ENCODE measurements around the gene CTTNBP2.

Gene CTTNBP2

DNA sequence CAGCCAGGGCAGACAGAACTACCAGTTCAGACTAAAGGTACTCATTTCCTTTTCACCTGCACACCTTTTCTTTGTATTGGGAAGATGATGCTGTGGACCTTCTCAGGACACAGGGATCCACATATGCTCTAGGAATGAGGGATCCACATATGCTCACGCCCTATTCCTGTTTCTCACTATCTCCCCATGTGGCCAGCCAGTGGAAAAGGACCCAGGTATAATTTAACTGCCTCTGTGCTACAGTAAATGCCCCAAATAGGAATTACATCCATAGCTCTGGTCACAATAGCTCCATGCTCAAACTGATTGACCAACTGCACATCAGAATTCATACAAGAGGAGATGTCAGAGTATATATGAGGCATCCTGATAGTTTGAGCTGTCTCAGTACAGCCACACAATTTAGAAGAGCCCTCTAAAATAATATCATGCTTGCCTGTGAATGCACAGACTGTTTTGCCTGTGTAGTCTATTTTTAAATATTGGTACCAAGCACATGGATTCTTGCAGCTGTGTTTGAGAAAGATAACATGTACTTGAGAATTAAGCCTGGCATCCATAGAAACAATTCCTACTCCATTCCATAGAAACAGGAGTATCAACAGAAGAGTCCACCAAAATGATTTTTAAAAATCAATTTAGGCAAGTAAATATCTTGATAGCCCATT, 43.7 kb downstream of the CTTNBP2 start:
- no peak overlapping the region for H3K27ac ChIP-seq
- DNase-seq (ENCODE audit: low read depth, low spot score), result no peak

- no peak overlapping the region for H3K27ac ChIP-seq
- DNase-seq (ENCODE audit: low read depth, low spot score), result no peak
Observed at GRCh38 chr7:117828825-117829224, 44.4 kb downstream of the CTTNBP2 start.

- H3K27ac ChIP-seq, result no peak overlapping the region
- DNase-seq (ENCODE audit: low read depth, low spot score), result peak; percentile 22
Observed at GRCh38 chr7:117827862-117828261, 45.4 kb downstream of the CTTNBP2 start.

GRCh38 chr7:117825132-117825531, 48.1 kb downstream of the CTTNBP2 start:
- H3K27ac ChIP-seq, result no peak overlapping the region
- DNase-seq (ENCODE audit: low read depth, low spot score), result no peak

DNA sequence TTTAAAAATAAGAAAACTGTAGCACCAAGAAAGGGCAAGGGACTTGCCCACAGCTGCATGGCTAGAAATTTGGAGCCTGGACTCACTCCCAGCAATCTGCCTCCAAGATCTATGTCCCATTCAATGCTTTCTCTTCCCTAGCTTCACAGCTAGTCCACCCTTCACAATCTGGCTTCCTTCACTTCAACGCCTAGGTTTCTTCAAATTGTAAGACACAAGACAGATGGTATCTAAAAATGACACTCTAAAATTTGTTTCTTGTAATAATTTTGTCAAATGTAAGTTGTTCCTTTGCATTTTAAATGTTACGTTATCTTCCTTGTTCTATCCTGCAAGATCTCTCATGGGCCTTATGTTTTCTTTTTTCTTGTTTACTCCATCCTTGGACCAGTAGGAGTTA, 48.6 kb downstream of the CTTNBP2 start:
- H3K27ac ChIP-seq, result no peak overlapping the region
- DNase-seq (ENCODE audit: low read depth, low spot score), result no peak

- no peak overlapping the region for H3K27ac ChIP-seq
- DNase-seq (ENCODE audit: low read depth, low spot score), result no peak
Observed at GRCh38 chr7:117819558-117819957, 53.7 kb downstream of the CTTNBP2 start.

GRCh38 chr7:117818232-117818631, 55.0 kb downstream of the CTTNBP2 start:
- H3K27ac ChIP-seq, result no peak overlapping the region
- DNase-seq (ENCODE audit: low read depth, low spot score), result no peak

GRCh38 chr7:117816727-117817126, 56.5 kb downstream of the CTTNBP2 start:
- DNase-seq (ENCODE audit: low read depth, low spot score), result no peak
- H3K27ac ChIP-seq, result no peak overlapping the region

- no peak for DNase-seq (ENCODE audit: low read depth, low spot score)
- H3K27ac ChIP-seq, result peak overlapping the region; percentile 14
Observed at GRCh38 chr7:117811696-117812095, 61.5 kb downstream of the CTTNBP2 start.

GRCh38 chr7:117810642-117811512, 62.4 kb downstream of the CTTNBP2 start:
- DNase-seq (ENCODE audit: low read depth, low spot score), result no peak

GRCh38 chr7:117809958-117810357, 63.3 kb downstream of the CTTNBP2 start:
- no peak for DNase-seq (ENCODE audit: low read depth, low spot score)
- H3K27ac ChIP-seq, result no peak overlapping the region

More at GRCh38 chr7:117810642-117811512, 62.4 kb downstream of the CTTNBP2 start:
- H3K27ac ChIP-seq, result peak overlapping the region; percentile 14

GRCh38 chr7:117808910-117809705, 64.1 kb downstream of the CTTNBP2 start:
- no peak for DNase-seq (ENCODE audit: low read depth, low spot score)
- H3K27ac ChIP-seq, result no peak overlapping the region

- no peak for DNase-seq (ENCODE audit: low read depth, low spot score)
Observed at GRCh38 chr7:117808341-117808757, 64.9 kb downstream of the CTTNBP2 start.

DNA sequence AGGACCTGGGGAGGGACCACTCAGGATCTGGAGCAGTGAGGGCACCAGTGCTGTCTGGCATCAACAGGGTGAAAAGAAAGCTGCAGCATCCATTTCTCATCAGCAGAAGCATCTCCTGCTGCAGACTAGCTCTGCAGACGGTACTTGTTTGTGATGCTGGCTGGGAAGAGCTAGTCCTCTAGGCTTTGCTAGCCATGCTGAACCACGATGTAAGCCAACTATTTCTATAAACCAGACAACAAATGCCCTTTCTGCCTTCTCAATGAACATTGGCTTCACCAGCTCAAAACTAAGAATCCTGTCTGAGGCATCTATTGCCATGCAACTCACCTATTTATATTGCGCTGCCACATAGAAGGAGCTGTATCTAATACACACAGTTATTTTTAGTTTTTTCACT, 65.6 kb downstream of the CTTNBP2 start:
- no peak for DNase-seq (ENCODE audit: low read depth, low spot score)
- no peak overlapping the region for H3K27ac ChIP-seq

More at GRCh38 chr7:117808341-117808757, 64.9 kb downstream of the CTTNBP2 start:
- no peak overlapping the region for H3K27ac ChIP-seq

GRCh38 chr7:117806011-117806410, 67.2 kb downstream of the CTTNBP2 start:
- no peak overlapping the region for H3K27ac ChIP-seq
- no peak for DNase-seq (ENCODE audit: low read depth, low spot score)

DNA sequence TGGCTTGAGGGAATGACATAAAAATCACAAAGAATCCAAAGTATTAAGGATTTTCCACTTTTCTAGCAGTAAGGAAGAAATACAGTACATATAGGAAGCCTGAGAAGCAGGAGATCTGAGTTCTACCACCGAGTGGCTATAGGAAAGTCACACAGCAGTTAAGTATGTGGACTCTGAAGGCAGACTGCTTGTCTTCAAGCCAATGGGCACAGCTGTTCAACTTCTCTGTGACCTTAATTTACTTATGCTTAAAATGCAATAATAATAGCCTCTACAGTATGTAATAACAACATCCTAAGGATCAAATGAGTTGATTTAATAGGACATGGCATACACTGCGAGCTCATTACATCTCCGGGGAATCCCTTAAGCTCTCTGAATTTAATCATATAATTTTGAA, 68.0 kb downstream of the CTTNBP2 start:
- DNase-seq (ENCODE audit: low read depth, low spot score), result no peak
- no peak overlapping the region for H3K27ac ChIP-seq

DNA sequence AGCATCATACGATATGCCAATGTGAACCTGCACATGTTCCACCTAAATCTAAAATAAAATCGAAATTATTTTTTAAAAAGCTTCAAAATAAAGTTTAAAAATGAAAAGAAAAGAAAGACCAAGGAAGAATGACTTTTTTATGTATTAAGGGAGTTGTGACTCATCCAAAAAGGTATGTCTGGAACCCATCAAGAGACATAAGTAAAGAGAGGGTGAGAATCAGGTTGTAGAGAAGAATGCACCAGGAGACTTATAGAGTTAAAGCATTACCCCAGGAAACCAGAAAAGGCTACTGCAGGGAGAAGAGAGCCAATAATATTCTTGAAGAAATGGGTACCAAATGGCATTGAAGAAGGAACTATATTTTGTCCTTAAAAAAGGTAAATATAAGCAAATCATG, 69.8 kb downstream of the CTTNBP2 start:
- no peak overlapping the region for H3K27ac ChIP-seq
- no peak for DNase-seq (ENCODE audit: low read depth, low spot score)

GRCh38 chr7:117802660-117803059, 70.6 kb downstream of the CTTNBP2 start:
- no peak for DNase-seq (ENCODE audit: low read depth, low spot score)
- no peak overlapping the region for H3K27ac ChIP-seq

DNA sequence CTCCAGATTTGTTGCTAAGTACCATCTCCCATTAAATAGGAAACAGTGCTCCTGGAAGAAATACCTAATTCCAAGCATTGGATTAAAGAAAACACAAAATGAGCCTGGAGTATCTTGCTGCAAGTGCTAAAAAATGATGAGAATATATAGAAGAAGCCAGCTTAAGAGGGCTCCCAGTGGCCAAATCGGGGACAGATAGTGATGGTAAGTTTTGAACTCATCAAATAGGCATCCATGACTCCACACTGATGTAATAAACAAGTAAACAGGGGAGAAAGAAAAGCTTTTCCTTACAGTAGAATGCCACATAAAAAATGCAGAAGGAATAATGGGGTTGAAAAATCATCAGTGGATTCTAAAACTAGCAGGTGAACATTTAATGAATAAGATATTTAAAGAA, 72.4 kb downstream of the CTTNBP2 start:
- no peak overlapping the region for H3K27ac ChIP-seq
- DNase-seq (ENCODE audit: low read depth, low spot score), result no peak

DNA sequence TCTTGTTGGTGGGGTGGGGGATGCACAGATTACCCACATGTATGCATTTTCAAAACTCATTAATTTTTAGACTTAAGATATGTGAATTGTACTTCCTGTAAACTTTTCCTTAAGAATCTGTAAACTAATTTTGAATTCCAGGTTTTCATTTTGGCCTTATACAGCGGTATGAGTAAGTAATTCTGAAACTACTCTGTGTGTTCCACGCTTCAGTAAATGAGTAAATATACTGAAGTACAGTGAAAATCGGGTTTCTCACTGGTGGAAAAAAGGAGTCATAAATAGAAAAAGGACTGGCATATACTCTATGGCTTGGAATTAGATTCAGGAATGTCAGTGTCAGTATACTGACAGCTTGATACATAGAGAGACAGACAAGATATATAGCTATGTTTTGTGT, 72.8 kb downstream of the CTTNBP2 start:
- no peak for DNase-seq (ENCODE audit: low read depth, low spot score)
- no peak overlapping the region for H3K27ac ChIP-seq

DNA sequence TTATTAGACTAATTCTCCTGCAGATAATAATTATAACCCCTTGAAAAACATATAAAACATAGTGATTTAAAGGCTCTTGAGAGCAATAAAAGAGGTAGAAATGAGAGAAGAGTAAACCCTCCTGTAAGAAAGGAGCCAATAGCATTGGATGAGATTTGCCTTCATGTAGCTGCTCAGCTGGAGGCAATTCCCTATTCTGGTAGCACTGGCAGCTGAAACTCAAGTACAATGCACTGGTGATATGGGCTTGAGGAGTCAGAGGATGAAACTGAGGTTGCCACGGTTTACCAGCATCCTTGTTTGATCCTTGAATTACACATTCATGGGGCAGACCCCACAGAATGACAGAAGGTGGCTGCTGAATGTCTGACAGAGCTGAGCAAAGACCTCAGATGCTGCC, 76.4 kb downstream of the CTTNBP2 start:
- H3K27ac ChIP-seq, result no peak overlapping the region
- no peak for DNase-seq (ENCODE audit: low read depth, low spot score)

All from epithelial cell of prostate (primary cell).